ENCODE results near the gene DUSP8.

DUSP8 gene

DNA sequence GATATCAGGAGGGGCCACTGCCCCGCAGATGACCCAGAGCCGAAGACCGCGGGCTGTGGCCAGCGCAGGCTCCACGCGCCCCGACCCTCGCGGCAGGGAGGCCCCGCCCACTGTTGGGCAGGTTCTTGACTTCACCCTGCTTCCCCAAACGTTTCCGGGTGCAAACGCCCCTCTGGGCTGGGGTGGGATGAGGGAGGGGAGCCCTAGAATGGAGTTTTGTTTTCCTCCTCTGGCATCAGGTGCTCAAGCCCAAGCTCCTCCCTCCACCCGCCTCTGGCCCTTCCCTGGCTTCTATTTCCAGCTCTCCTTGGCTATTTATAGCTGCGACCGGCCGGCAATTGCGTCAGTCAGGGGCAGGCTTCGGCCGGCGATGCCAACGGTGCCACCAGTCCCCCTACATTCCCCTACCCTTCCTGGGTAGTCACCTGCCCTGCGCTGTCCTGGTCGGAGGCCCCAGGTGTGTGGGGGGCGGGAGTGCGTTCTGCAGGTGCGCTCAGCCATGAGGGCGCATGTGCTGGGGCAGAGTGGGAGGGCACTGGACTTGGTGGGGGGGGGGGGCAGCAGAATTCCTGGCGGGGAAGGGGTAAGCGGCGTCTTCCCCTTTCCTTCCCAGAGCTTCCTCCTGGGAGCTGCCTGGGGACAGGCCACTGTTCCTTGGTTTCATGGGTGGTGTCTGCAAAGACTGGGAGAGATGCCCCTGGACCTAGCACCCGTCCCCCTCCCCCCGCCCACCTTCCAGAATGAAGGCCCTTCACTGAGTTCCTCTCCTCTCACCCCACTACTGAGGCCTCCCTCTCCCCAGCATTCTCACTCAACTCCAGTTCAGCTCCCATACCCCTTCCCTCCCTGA is 23.6 kb downstream of the DUSP8 start:
- TF ChIP-seq, protein P1, sequence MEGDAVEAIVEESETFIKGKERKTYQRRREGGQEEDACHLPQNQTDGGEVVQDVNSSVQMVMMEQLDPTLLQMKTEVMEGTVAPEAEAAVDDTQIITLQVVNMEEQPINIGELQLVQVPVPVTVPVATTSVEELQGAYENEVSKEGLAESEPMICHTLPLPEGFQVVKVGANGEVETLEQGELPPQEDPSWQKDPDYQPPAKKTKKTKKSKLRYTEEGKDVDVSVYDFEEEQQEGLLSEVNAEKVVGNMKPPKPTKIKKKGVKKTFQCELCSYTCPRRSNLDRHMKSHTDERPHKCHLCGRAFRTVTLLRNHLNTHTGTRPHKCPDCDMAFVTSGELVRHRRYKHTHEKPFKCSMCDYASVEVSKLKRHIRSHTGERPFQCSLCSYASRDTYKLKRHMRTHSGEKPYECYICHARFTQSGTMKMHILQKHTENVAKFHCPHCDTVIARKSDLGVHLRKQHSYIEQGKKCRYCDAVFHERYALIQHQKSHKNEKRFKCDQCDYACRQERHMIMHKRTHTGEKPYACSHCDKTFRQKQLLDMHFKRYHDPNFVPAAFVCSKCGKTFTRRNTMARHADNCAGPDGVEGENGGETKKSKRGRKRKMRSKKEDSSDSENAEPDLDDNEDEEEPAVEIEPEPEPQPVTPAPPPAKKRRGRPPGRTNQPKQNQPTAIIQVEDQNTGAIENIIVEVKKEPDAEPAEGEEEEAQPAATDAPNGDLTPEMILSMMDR (IDR thresholded peaks at IDR 0.05; ENCODE audit: insufficient read depth, low read length, missing control alignments) = no peak
- POLR2A ChIA-PET = interaction anchor here (1.0 kb wide), 1 partner anchor 10 kb away, joined by 4 read pairs; no protein-coding TSS in a partner anchor
- no peak for DNase-seq (ENCODE audit: low read depth, low spot score)
- CTCF ChIA-PET = interaction anchor here (2.1 to 17.2 kb wide), 6 partner anchors 10 to 79 kb away, joined by 7 to 266 read pairs (median 44); partner anchors contain the start of gene KRTAP5-2
- peak overlapping the region; percentile 23; the same call in 1 of the 2 replicates for H3K4me3 ChIP-seq (ENCODE audit: low read depth, low read length)

DNA sequence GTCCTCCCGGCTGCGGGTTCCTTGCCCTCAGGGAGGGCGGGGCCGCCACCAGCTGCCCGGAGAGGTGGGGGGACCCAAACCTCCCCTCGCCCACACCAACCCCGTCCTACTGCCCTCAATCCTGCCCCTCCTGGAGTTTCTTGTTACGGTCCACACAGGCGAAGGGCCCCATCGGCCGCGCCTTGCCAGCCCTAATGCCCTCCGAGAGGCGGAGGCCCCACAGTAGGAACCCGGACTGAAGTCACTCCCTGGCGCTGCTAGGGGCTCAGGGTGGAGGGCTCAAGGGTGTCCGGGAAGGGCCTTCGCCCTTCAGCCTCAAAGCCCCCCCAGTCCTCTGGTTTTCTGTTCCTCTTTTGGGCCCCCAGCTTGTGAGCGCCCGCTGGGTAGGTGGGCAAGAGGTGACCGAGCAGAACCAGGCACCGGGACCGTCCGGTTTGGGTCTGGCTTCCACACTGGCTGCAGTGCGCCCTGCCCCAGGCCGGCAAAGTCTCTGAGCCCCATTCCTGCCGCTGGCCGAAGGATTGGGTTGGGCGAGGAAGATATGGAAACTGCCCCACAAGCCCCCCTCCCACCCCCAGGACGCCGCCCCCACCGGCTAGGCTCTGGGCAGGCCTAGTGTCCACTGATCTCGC is 24.5 kb downstream of the DUSP8 start:
- ChIA-PET CTCF (interaction anchor here (0.8 to 17.2 kb wide), 17 partner anchors 9 to 100 kb away, joined by 3 to 266 read pairs (median 7); partner anchors contain the start of gene KRTAP5-2), POLR2A (interaction anchor here (1.0 kb wide), 1 partner anchor 11 kb away, joined by 4 read pairs; no protein-coding TSS in a partner anchor)
- DNase-seq (ENCODE audit: low read depth, low spot score) = no peak
- no peak overlapping the region for H3K4me3 ChIP-seq (ENCODE audit: low read depth, low read length)
- TF ChIP-seq, protein P1 (IDR thresholded peaks at IDR 0.05; ENCODE audit: insufficient read depth, low read length, missing control alignments) = no peak

DNA sequence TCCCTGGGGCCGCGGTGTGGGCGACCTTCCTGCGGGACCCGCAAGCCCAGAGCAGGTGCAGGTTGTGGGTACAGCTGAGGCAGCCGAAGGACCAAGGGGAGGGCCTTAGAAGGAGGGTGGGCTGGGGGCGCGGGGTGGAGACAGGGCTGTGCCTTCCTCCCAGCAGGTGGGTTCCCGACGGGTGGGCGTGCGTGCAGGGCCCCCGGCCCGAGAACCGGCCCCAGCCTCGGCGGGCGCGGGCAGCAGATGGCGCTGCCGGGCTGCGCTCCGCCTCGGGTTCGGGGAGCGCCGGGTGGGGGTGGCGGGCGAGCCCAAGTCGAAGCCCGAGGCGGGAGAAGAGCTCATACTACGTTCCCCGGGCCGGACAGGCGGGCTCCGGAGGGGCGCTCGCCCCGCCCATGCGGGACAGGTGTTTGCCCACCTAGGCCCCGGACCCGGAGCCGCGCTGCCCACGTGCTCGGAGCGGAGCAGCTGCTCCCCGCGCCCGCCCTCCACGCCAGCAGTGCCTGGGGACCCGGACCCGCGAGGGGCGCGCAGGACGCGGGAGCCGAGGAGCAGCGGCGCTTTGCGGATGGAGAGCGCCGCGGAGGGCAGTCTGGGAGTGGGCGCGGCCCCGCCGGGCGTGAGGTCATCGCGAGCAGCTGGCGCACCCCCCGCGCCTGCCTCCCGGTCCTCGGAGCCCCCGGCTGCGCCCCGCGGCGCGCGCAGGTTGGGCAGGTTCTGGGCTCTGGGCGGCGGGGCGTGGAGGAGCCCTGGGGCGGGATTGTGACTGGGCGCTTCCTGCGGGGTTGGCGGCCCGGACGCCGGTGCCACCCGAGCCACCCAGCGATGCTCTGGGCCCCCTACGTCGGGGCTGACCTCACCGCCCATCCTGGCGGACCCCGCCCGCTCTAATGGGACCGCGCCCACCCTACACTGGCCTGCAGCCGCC is 25.3 kb downstream of the DUSP8 start:
- TF ChIP-seq, protein P1 (IDR thresholded peaks at IDR 0.05; ENCODE audit: insufficient read depth, low read length, missing control alignments) = peak; percentile 68
- CTCF ChIA-PET = interaction anchor here (0.6 to 17.2 kb wide), 30 partner anchors 9 to 286 kb away, joined by 3 to 266 read pairs (median 5); partner anchors contain the start of genes DUSP8, KRTAP5-2 and KRTAP5-4
- no peak for DNase-seq (ENCODE audit: low read depth, low spot score)
- peak overlapping the region; percentile 33; the same call in 1 of the 2 replicates for H3K4me3 ChIP-seq (ENCODE audit: low read depth, low read length)
- POLR2A ChIA-PET = interaction anchor here (0.9 kb wide), 1 partner anchor 28 kb away, joined by 3 read pairs; no protein-coding TSS in a partner anchor

DNA sequence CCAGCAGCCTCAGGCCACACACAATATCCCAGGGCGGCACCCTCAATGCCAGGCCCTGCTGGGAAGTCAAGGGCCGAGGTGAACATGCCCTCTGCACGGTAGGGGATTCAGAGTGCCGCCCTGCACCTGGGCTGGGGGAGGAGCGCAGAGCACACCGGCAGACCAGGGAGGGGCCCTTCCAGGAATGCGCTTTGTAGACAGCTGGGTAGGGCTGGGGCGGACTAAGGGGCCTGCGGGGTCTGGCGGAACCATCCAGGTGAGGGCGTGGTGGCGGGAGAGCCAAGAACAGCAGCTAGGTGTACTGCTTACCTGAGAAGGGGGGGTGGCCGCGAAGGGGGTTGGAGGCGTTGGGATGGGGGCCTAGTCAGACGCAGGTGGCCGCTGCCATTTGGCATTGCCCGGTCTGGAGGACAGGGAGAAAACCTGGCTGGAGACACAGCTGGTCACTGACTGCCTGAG is 26.0 kb downstream of the DUSP8 start:
- ChIA-PET POLR2A (interaction anchor here (0.9 kb wide), 1 partner anchor 28 kb away, joined by 3 read pairs; no protein-coding TSS in a partner anchor), CTCF (interaction anchor here (0.7 to 17.2 kb wide), 23 partner anchors 8 to 287 kb away, joined by 3 to 266 read pairs (median 6); partner anchors contain the start of genes DUSP8 and KRTAP5-2)
- DNase-seq (ENCODE audit: low read depth, low spot score) = no peak
- TF ChIP-seq, protein P1 (IDR thresholded peaks at IDR 0.05; ENCODE audit: insufficient read depth, low read length, missing control alignments) = no peak
- H3K4me3 ChIP-seq (ENCODE audit: low read depth, low read length) = no peak overlapping the region

DNA sequence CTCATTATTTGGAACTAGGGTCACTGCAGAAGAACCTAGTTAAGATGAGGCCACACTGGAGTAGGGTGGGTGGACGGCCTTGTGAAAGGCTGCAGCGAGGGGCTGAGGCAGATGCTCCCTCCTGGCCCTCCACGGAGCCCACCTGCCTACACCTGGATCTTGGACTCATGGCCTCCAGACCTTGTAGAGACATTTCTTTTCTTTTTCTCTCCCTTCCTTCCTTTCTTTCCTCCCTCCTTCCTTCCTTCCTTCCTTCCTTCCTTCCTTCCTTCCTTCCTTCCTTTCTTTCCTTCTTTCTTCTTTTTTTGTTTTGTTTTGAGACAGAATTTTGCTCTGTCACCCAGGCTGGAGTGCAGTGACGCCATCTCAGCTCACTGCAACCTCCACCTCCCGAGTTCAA is 26.6 kb downstream of the DUSP8 start:
- ChIA-PET CTCF (interaction anchor here (0.7 to 17.2 kb wide), 8 partner anchors 21 to 287 kb away, joined by 3 to 266 read pairs (median 14); partner anchors contain the start of genes DUSP8 and KRTAP5-2), POLR2A (no interaction called here)
- TF ChIP-seq, protein P1 (IDR thresholded peaks at IDR 0.05; ENCODE audit: insufficient read depth, low read length, missing control alignments) = no peak
- no peak for DNase-seq (ENCODE audit: low read depth, low spot score)
- no peak overlapping the region for H3K4me3 ChIP-seq (ENCODE audit: low read depth, low read length)

Data from AG04449 (cell line).